ENCODE data around the gene MSL2. TPM values are rescaled to one million over a fixed set of nuclear protein-coding genes. Genes with fewer than 3 reads are reported as not detected.

Gene MSL2
- total RNA-seq, 1 experiment from 2014 or later: 37.8 TPM

DNA sequence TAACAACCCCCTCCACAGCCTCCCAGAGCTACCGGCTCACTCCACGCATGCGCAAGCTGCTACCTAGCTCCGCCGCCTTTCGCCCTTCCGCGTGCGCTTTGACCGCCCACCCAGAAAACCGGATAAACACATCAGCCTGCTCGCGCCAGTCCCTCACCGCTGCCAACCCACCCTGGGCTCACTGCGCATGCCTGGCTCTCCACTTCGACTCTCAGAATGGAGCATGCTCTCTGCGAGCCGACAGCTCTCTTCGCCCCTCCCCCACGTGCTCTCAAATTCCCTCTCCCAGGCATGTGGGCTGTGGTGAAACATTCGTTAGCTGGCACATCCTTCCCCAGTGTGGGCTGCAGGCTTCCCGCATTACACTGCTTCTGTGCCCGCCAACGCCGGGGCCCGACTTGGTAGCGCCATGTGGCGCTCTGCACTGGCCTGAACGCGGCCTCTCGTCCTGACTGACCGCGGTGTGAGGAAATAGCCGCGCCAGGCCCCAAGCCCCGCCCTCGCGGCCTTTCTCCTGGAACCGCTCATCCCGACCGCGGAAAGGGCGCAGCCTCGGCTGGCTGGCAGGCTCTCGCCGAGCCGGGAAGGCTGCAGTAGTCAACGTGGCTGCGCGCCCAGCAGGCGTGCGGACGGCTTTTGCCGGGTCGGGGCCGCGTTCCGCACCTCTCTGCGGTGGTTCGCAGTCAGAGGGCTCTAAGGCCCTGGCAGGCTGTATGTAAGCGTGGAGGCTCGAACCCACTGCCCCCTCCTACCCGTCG lies 445 bp upstream of the MSL2 start (continued):
- TF ChIP-seq, protein P1, sequence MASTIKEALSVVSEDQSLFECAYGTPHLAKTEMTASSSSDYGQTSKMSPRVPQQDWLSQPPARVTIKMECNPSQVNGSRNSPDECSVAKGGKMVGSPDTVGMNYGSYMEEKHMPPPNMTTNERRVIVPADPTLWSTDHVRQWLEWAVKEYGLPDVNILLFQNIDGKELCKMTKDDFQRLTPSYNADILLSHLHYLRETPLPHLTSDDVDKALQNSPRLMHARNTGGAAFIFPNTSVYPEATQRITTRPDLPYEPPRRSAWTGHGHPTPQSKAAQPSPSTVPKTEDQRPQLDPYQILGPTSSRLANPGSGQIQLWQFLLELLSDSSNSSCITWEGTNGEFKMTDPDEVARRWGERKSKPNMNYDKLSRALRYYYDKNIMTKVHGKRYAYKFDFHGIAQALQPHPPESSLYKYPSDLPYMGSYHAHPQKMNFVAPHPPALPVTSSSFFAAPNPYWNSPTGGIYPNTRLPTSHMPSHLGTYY (CRISPR knock-in tag; IDR thresholded peaks at IDR 0.05): 0 out of 2 replicates have a peak, but pooled peaks have one; percentile 46
- TF ChIP-seq SOX15 (CRISPR knock-in tag; IDR thresholded peaks at IDR 0.05) (no peak), FOXP1 (CRISPR knock-in tag; IDR thresholded peaks at IDR 0.05; ENCODE audit: borderline replicate concordance) (peak; percentile 97), ZNF121 (CRISPR knock-in tag; IDR thresholded peaks at IDR 0.05) (no peak), SMAD4 (CRISPR knock-in tag; IDR thresholded peaks at IDR 0.05) (peak; percentile 87; the same call in 1 of the 2 replicates), CBFB (CRISPR knock-in tag; IDR thresholded peaks at IDR 0.05; ENCODE audit: low read depth) (no peak), GRHL2 (CRISPR knock-in tag; IDR thresholded peaks at IDR 0.05; ENCODE audit: insufficient replicate concordance, severe bottlenecking) (no peak), MXD4 (CRISPR knock-in tag; IDR thresholded peaks at IDR 0.05; ENCODE audit: borderline replicate concordance) (peak; percentile 11; the same call in 1 of the 2 replicates), JUN (CRISPR knock-in tag; IDR thresholded peaks at IDR 0.05) (peak; percentile 1; the same call in 1 of the 2 replicates), CREB1 (CRISPR knock-in tag; IDR thresholded peaks at IDR 0.05) (peak; percentile 92), FOXK1 (CRISPR knock-in tag; IDR thresholded peaks at IDR 0.05) (peak; percentile 70), MYBL2 (CRISPR knock-in tag; IDR thresholded peaks at IDR 0.05) (peak; percentile 56), EMX1 (CRISPR knock-in tag; IDR thresholded peaks at IDR 0.05) (peak; percentile 31; the same call in 1 of the 2 replicates), TCF7 (CRISPR knock-in tag; IDR thresholded peaks at IDR 0.05; ENCODE audit: low read depth) (peak; percentile 90; the same call in 1 of the 2 replicates), RORB (CRISPR knock-in tag; IDR thresholded peaks at IDR 0.05) (no peak), ZNF219 (CRISPR knock-in tag; IDR thresholded peaks at IDR 0.05; ENCODE audit: borderline replicate concordance) (peak; percentile 75; the same call in 1 of the 2 replicates), TP53 (CRISPR knock-in tag; IDR thresholded peaks at IDR 0.05) (peak; percentile 95)
- TF ChIP-seq, protein P2, sequence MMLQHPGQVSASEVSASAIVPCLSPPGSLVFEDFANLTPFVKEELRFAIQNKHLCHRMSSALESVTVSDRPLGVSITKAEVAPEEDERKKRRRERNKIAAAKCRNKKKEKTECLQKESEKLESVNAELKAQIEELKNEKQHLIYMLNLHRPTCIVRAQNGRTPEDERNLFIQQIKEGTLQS (CRISPR knock-in tag; conservative IDR thresholded peaks at IDR 0.05): peak; percentile 64
- TF ChIP-seq, protein P3, sequence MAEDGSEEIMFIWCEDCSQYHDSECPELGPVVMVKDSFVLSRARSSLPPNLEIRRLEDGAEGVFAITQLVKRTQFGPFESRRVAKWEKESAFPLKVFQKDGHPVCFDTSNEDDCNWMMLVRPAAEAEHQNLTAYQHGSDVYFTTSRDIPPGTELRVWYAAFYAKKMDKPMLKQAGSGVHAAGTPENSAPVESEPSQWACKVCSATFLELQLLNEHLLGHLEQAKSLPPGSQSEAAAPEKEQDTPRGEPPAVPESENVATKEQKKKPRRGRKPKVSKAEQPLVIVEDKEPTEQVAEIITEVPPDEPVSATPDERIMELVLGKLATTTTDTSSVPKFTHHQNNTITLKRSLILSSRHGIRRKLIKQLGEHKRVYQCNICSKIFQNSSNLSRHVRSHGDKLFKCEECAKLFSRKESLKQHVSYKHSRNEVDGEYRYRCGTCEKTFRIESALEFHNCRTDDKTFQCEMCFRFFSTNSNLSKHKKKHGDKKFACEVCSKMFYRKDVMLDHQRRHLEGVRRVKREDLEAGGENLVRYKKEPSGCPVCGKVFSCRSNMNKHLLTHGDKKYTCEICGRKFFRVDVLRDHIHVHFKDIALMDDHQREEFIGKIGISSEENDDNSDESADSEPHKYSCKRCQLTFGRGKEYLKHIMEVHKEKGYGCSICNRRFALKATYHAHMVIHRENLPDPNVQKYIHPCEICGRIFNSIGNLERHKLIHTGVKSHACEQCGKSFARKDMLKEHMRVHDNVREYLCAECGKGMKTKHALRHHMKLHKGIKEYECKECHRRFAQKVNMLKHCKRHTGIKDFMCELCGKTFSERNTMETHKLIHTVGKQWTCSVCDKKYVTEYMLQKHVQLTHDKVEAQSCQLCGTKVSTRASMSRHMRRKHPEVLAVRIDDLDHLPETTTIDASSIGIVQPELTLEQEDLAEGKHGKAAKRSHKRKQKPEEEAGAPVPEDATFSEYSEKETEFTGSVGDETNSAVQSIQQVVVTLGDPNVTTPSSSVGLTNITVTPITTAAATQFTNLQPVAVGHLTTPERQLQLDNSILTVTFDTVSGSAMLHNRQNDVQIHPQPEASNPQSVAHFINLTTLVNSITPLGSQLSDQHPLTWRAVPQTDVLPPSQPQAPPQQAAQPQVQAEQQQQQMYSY (CRISPR knock-in tag; IDR thresholded peaks at IDR 0.05): no peak
- TF ChIP-seq, protein P4, sequence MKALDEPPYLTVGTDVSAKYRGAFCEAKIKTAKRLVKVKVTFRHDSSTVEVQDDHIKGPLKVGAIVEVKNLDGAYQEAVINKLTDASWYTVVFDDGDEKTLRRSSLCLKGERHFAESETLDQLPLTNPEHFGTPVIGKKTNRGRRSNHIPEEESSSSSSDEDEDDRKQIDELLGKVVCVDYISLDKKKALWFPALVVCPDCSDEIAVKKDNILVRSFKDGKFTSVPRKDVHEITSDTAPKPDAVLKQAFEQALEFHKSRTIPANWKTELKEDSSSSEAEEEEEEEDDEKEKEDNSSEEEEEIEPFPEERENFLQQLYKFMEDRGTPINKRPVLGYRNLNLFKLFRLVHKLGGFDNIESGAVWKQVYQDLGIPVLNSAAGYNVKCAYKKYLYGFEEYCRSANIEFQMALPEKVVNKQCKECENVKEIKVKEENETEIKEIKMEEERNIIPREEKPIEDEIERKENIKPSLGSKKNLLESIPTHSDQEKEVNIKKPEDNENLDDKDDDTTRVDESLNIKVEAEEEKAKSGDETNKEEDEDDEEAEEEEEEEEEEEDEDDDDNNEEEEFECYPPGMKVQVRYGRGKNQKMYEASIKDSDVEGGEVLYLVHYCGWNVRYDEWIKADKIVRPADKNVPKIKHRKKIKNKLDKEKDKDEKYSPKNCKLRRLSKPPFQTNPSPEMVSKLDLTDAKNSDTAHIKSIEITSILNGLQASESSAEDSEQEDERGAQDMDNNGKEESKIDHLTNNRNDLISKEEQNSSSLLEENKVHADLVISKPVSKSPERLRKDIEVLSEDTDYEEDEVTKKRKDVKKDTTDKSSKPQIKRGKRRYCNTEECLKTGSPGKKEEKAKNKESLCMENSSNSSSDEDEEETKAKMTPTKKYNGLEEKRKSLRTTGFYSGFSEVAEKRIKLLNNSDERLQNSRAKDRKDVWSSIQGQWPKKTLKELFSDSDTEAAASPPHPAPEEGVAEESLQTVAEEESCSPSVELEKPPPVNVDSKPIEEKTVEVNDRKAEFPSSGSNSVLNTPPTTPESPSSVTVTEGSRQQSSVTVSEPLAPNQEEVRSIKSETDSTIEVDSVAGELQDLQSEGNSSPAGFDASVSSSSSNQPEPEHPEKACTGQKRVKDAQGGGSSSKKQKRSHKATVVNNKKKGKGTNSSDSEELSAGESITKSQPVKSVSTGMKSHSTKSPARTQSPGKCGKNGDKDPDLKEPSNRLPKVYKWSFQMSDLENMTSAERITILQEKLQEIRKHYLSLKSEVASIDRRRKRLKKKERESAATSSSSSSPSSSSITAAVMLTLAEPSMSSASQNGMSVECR (CRISPR knock-in tag; IDR thresholded peaks at IDR 0.05; ENCODE audit: borderline replicate concordance): peak; percentile 87
- TF ChIP-seq, protein P5, sequence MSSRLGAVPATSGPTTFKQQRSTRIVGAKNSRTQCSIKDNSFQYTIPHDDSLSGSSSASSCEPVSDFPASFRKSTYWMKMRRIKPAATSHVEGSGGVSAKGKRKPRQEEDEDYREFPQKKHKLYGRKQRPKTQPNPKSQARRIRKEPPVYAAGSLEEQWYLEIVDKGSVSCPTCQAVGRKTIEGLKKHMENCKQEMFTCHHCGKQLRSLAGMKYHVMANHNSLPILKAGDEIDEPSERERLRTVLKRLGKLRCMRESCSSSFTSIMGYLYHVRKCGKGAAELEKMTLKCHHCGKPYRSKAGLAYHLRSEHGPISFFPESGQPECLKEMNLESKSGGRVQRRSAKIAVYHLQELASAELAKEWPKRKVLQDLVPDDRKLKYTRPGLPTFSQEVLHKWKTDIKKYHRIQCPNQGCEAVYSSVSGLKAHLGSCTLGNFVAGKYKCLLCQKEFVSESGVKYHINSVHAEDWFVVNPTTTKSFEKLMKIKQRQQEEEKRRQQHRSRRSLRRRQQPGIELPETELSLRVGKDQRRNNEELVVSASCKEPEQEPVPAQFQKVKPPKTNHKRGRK (CRISPR knock-in tag; IDR thresholded peaks at IDR 0.05; ENCODE audit: borderline replicate concordance): no peak
- TF ChIP-seq, protein P6, sequence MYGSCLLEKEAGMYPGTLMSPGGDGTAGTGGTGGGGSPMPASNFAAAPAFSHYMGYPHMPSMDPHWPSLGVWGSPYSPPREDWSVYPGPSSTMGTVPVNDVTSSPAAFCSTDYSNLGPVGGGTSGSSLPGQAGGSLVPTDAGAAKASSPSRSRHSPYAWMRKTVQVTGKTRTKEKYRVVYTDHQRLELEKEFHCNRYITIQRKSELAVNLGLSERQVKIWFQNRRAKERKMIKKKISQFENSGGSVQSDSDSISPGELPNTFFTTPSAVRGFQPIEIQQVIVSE (CRISPR knock-in tag; IDR thresholded peaks at IDR 0.05; ENCODE audit: borderline replicate concordance): no peak
- TF ChIP-seq, protein P7, sequence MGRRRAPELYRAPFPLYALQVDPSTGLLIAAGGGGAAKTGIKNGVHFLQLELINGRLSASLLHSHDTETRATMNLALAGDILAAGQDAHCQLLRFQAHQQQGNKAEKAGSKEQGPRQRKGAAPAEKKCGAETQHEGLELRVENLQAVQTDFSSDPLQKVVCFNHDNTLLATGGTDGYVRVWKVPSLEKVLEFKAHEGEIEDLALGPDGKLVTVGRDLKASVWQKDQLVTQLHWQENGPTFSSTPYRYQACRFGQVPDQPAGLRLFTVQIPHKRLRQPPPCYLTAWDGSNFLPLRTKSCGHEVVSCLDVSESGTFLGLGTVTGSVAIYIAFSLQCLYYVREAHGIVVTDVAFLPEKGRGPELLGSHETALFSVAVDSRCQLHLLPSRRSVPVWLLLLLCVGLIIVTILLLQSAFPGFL (CRISPR knock-in tag; IDR thresholded peaks at IDR 0.05; ENCODE audit: borderline replicate concordance): 0 out of 2 replicates have a peak, but pooled peaks have one; percentile 46

Data from WTC11 (cell line).